ENCODE data around the gene PIK3R2. TPM values are rescaled to one million over a fixed set of nuclear protein-coding genes. Genes with fewer than 3 reads are reported as not detected.

The PIK3R2 gene
- total and polyA plus RNA-seq, 2 of the 8 experiments (the other 6 are each of a cell fraction or from before 2014, with no cell fraction given), result 21.7 to 57.1 TPM

DNA sequence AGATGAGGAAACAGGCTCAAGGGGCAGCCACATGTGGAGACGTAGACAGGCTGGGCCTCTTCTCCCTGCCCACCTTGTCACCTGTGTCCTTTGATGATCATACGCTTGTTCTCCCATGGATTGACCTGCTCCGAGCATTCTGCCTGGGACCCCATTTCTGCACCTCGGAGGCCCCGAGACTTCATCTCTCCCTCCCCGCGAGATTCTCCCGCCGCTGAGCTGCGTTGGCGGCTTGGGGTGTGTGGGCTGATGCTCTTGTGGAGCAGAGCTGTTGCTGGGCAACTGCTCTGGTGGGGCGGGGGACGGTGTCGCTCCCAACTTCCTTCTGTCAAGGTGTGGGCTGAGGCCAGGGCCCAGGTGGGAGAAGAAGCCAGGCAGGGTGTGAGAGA is 33.3 kb upstream of the PIK3R2 start:
- H2BK120ac ChIP-seq (replicated peaks; ENCODE audit: low read depth, low read length), result no peak overlapping the region
- H2BK20ac ChIP-seq (ENCODE audit: low read length), result no peak overlapping the region
- peaks cover 0 to 10% of the 10 kb centered on the region in 2 experiments for H4K20me1 ChIP-seq (replicated peaks in 1 of 2; ENCODE audit: control insufficient read depth in 1 of 2, insufficient read depth in 2 of 2, low read length in 2 of 2)
- peaks cover 2 to 10% (median 5%) of the 10 kb centered on the region in 4 experiments; a peak in 5 of 8 replicates for H3K36me3 ChIP-seq (ENCODE audit: control insufficient read depth in 2 of 4, insufficient read depth in 4 of 4, low read length in 3 of 4)
- H3K23me2 ChIP-seq (ENCODE audit: low read depth, low read length), result peaks cover 7% of the 10 kb centered on the region
- H4K91ac ChIP-seq (replicated peaks; ENCODE audit: insufficient read length, low read length), result no peak overlapping the region
- H2BK12ac ChIP-seq (ENCODE audit: low read depth, low read length), result 0 out of 2 replicates have a peak overlapping the region, but pooled peaks have one; percentile 23
- H3K4me3 ChIP-seq (ENCODE audit: extremely low read depth in 1 of 4, insufficient read depth in 2 of 4, low read depth in 3 of 4, low read length in 4 of 4), result no peak overlapping the region
- no peak overlapping the region for H3K14ac ChIP-seq (ENCODE audit: insufficient read length)
- H4K8ac ChIP-seq (ENCODE audit: extremely low read depth, insufficient read depth, low read length), result no peak overlapping the region
- peaks cover 0 to 5% of the 10 kb centered on the region in 2 experiments; a peak in 1 of 4 replicates for H3K79me2 ChIP-seq (ENCODE audit: control insufficient read depth in 1 of 2, insufficient read depth in 2 of 2, low read length in 2 of 2)
- H3K27ac ChIP-seq (ENCODE audit: low read depth, low read length), result no peak overlapping the region
- H2BK5ac ChIP-seq (ENCODE audit: low read depth, low read length), result 0 out of 2 replicates have a peak overlapping the region, but pooled peaks have one; percentile 16
- H3K4me2 ChIP-seq (ENCODE audit: insufficient read depth in 1 of 2, low read depth in 2 of 2, low read length in 2 of 2), result no peak overlapping the region; a peak in 1 of 4 replicates
- H3K18ac ChIP-seq (ENCODE audit: extremely low read depth, low read length), result no peak overlapping the region
- H3K23ac ChIP-seq (ENCODE audit: insufficient read length), result no peak overlapping the region
- peaks cover 0 to 3% (median 1%) of the 10 kb centered on the region in 4 experiments; a peak in 1 of 7 replicates for H3K27me3 ChIP-seq (replicated peaks in 1 of 4; ENCODE audit: control insufficient read depth in 3 of 4, extremely low read depth in 1 of 4, insufficient read depth in 3 of 4, low read length in 3 of 4)
- no peaks in the 10 kb centered on the region for H3K9me3 ChIP-seq (ENCODE audit: insufficient read depth in 2 of 2, low read depth in 1 of 2, low read length in 1 of 2)
- WGBS, 2 experiments (ENCODE audit: extremely low coverage in 1 of 2, insufficient coverage in 1 of 2, insufficient read length in 1 of 2, insufficient replicate concordance in 2 of 2, low coverage in 1 of 2, low lambda C conversion rate in 2 of 2, missing lambda C conversion rate in 1 of 2), result 90% methylated on average over 12 of the region's 14 CpGs; no CpG with 5 or more reads in 1 of the 2 experiments
- H3K79me1 ChIP-seq (ENCODE audit: low read depth, low read length), result peaks cover 7% of the 10 kb centered on the region; the same call in 1 of the 2 replicates
- H3K4me1 ChIP-seq (replicated peaks in 1 of 4; ENCODE audit: control insufficient read depth in 3 of 4, insufficient read depth in 4 of 4, low read length in 3 of 4), result peaks cover 3 to 21% (median 8%) of the 10 kb centered on the region in 4 experiments
- H3K4ac ChIP-seq (replicated peaks; ENCODE audit: insufficient read length, low read depth, low read length), result no peak overlapping the region
- no peak overlapping the region for H2AFZ ChIP-seq (ENCODE audit: low read length)
- POLR2A ChIA-PET (ENCODE audit: partially characterized antibody), result interaction anchor here (0.7 to 1.8 kb wide), 4 partner anchors 9 to 162 kb away, joined by 3 to 6 read pairs (median 4); partner anchors contain the start of gene JUND
- no peak overlapping the region for H2AK5ac ChIP-seq (ENCODE audit: low read depth, low read length)
- DNase-seq (ENCODE audit: low read depth in 1 of 2, low spot score in 2 of 2) (no peak), FAIRE-seq (no peak)
- H4K5ac ChIP-seq (ENCODE audit: insufficient read length, low read depth, low read length), result no peak overlapping the region
- H2BK15ac ChIP-seq (ENCODE audit: low read length), result no peak overlapping the region
- CTCF ChIA-PET (ENCODE audit: partially characterized antibody), result interaction anchor here (0.8 to 2.5 kb wide), 3 partner anchors 9 to 48 kb away, joined by 3 to 9 read pairs (median 7); partner anchors contain the start of gene PIK3R2
- H3K56ac ChIP-seq (replicated peaks; ENCODE audit: insufficient read length, low read depth, low read length), result no peak overlapping the region
- no peak overlapping the region for H3K9ac ChIP-seq (replicated peaks in 1 of 4; ENCODE audit: extremely low read depth in 1 of 4, low read depth in 3 of 4, low read length in 3 of 4)
